Right atrium auricular region (tissue), 2 donors: ENCODE measurements around the gene GFOD2. TPM values are rescaled to one million over a fixed set of nuclear protein-coding genes. Genes with fewer than 3 reads are reported as not detected.

Experiments used
- DNase-seq: peaks from one replicate; pipeline ENCODE4 v3.0.0-alpha.2; 2019; ENCODE audit warnings: low spot score
- H3K27ac ChIP-seq, 2 donors: fragments of 200-600 bp; sonication (generic); 1 replicate in 1 of 2; 2 replicates in 1 of 2; pipeline ENCODE4 v1.5.1; 2016 to 2019
- H3K27me3 ChIP-seq, 2 donors: fragments of 200-600 bp; sonication (generic); one replicate each; pipeline versions ENCODE4 v1.5.1 to v1.6.0; 2017 to 2019
- H3K36me3 ChIP-seq: fragments of 200-600 bp; sonication (generic); one replicate; pipeline ENCODE4 v1.5.1; 2016
- H3K4me1 ChIP-seq, 2 donors: fragments of 200-600 bp; sonication (generic); one replicate each; pipeline versions ENCODE4 v1.5.1 to v1.6.0; 2017 to 2019
- H3K4me3 ChIP-seq, 2 donors: fragments of 200-600 bp; sonication (generic); 1 replicate in 1 of 2; 2 replicates in 1 of 2; pipeline ENCODE4 v1.5.1; 2017 to 2019; ENCODE audit warnings: mild to moderate bottlenecking in 1 of 2, moderate library complexity in 1 of 2
- H3K9me3 ChIP-seq, 2 donors: fragments of 200-600 bp; sonication (generic); one replicate each; pipeline ENCODE4 v1.5.1; 2019
- total RNA-seq, 2 donors: library from RNA; depleted of rRNA; stranded (reverse); fragments of >200 nt; gene quantifications; one replicate each; pipeline ENCODE4 v1.1.0, GENCODE V29; 2016
- TF ChIP-seq, protein P1 (sequence below), 2 donors: fragments of 200-600 bp; sonication (generic); IDR thresholded peaks; one replicate each; pipeline ENCODE4 v1.5.1; 2019; ENCODE audit warnings: antibody characterized with exemption in 2 of 2

Gene GFOD2, protein sequence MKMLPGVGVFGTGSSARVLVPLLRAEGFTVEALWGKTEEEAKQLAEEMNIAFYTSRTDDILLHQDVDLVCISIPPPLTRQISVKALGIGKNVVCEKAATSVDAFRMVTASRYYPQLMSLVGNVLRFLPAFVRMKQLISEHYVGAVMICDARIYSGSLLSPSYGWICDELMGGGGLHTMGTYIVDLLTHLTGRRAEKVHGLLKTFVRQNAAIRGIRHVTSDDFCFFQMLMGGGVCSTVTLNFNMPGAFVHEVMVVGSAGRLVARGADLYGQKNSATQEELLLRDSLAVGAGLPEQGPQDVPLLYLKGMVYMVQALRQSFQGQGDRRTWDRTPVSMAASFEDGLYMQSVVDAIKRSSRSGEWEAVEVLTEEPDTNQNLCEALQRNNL
- total RNA-seq, result 1 to 10 TPM; 7.1 to 9.2 TPM

DNA sequence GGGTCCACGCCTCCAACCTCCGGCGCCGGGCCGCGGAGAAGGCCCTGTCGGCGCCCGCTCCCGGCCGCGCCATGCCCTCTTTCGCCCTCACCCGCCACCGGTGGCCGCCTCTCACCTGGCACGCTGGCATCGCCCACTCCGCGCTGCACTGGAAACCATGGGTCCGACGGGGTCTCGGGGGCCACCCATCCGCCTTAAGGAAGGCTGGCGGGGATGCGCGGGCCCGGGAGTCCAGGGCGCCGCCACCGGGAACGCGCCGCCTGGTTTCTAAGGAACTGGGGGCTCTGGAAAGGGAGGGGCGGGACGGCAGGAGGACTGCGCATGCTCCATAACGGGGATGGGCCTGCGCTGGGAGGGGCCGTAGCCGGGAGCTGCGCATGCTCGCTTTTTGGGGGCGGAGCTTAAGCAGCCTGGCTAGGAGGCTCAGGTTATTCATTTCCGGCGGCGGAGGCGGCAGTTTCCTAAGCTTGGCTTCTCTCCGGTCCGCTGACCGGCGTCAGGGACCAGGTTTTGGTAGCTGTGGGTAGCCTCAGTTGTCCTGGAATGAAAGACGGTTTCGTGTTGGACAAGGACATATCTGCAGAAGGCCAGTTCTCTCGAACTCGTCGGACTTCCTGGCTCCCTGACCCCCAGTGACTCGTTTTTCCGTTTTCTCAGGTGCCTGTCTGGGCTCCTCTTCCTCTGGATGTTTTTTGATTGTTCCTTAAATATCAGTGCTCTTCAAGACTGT, at the start of gene GFOD2:
Gene GFOD2, minus strand, starts transcription at position 269 of the 730 bp plus-strand sequence. CDS start 33,601 bp downstream, outside the sequence.
- peaks cover 0 to 27% of the 10 kb centered on the region in 2 donors for H3K4me1 ChIP-seq
- no peaks in the 10 kb centered on the region for H3K27me3 ChIP-seq
- H3K4me3 ChIP-seq, result peak within 1 kb of the TSS; percentile 85 to 90
- DNase-seq, result peak; percentile 94
- H3K36me3 ChIP-seq, result peaks cover under 1% of the 10 kb centered on the region
- TF ChIP-seq, protein P1, sequence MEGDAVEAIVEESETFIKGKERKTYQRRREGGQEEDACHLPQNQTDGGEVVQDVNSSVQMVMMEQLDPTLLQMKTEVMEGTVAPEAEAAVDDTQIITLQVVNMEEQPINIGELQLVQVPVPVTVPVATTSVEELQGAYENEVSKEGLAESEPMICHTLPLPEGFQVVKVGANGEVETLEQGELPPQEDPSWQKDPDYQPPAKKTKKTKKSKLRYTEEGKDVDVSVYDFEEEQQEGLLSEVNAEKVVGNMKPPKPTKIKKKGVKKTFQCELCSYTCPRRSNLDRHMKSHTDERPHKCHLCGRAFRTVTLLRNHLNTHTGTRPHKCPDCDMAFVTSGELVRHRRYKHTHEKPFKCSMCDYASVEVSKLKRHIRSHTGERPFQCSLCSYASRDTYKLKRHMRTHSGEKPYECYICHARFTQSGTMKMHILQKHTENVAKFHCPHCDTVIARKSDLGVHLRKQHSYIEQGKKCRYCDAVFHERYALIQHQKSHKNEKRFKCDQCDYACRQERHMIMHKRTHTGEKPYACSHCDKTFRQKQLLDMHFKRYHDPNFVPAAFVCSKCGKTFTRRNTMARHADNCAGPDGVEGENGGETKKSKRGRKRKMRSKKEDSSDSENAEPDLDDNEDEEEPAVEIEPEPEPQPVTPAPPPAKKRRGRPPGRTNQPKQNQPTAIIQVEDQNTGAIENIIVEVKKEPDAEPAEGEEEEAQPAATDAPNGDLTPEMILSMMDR (IDR thresholded peaks at IDR 0.05), result no peak
- H3K9me3 ChIP-seq, result no peaks in the 10 kb centered on the region
- peak within 1 kb of the TSS; percentile 84 to 94 for H3K27ac ChIP-seq

DNA sequence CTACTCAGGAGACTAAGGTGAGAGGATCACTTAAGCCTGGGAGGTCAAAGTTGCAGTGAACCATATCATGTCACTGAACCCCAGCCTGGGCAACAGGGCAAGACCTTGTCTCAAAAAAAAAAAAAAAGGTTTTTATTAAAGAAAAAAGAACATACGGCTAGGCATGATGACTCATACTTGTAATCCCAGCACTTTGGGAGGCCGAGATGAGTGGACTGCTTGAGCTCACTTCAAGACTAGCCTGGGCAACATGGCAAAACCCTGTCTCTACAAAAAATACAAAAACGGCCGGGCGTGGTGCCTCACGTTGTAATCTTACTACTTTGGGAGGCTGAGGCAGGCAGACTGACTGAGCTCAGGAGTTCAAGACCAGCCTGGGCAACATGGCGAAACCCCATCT, 48.8 kb upstream of the GFOD2 start:
- peaks cover 19% of the 10 kb centered on the region for H3K36me3 ChIP-seq
- H3K9me3 ChIP-seq, result no peaks in the 10 kb centered on the region
- DNase-seq, result no peak
- H3K4me3 ChIP-seq, result no peak overlapping the region
- no peaks in the 10 kb centered on the region for H3K27me3 ChIP-seq
- TF ChIP-seq, protein P1 (IDR thresholded peaks at IDR 0.05), result no peak
- no peak overlapping the region for H3K27ac ChIP-seq
- H3K4me1 ChIP-seq, result peaks cover 0 to 5% of the 10 kb centered on the region in 2 donors

DNA sequence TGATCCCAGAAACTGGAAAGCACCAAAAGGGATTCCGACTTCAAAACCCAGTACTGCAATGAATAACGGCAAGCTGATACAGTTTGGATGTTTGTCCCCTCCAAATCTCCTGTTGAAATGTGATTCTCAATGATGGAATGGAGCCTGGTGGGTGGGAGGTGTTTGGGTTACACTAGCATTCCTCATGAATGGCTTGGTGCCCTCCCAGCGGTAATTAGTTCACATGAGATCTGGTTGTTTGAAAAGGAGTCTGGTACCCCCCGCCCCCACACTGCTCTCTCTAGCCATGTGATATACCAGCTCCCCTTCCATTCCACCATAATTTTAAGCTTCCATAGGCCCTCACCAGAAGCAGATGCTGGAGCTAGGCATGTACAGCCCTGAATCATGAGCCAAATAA, 47.2 kb upstream of the GFOD2 start:
- no peaks in the 10 kb centered on the region for H3K27me3 ChIP-seq
- H3K27ac ChIP-seq, result no peak overlapping the region
- peaks cover 16% of the 10 kb centered on the region for H3K36me3 ChIP-seq
- no peak overlapping the region for H3K4me3 ChIP-seq
- no peaks in the 10 kb centered on the region for H3K4me1 ChIP-seq
- no peaks in the 10 kb centered on the region for H3K9me3 ChIP-seq
- no peak for DNase-seq
- TF ChIP-seq, protein P1 (IDR thresholded peaks at IDR 0.05), result no peak

DNA sequence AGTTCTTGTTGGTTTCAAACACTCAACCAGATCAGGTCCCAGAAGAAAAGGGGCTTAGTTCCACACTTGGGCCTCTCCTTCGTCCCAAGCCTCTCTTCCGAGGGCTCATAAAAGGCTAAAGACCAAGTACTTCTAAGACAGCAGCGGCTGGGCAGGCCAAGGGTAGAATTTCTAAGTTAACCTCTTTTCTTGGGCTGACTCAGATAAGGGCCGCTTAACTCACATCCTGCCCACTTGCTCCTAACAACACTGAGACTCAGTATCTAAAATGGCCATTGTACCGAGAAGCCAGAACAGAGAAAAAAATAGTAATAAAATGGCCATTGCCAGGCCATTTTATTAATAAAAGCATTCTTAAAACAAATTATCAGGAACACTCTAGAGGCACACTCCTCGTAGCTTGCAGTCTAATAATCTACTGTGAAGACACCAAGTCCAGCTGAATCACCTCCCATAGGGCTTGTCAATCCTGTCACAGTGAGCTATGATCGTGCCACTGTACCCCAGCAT, 45.1 kb upstream of the GFOD2 start:
- no peaks in the 10 kb centered on the region for H3K27me3 ChIP-seq

DNA sequence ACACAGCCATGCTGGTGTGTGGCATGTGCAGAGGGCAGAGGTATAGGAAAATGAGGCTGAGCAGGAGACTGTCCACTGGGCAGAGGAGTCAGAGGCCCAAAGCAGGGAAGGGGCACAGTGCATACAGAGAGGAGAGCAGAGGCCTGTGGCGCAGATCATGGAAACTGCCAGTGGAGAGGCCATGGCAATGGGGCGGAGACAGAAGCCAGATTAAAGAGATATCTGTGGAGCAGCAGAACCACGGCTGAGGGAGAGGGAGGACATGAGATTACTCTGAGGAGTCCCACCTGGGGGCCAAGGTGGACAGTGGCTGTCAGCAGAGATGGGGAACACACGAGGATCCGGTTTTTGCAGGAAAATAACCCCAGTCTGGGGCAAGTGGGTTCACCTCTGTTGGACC, 44.0 kb upstream of the GFOD2 start:
- Histone ChIP-seq H3K9me3 (no peaks in the 10 kb centered on the region), H3K27ac (no peak overlapping the region), H3K4me3 (no peak overlapping the region), H3K4me1 (peaks cover 0 to 4% of the 10 kb centered on the region in 2 donors), H3K27me3 (no peaks in the 10 kb centered on the region), H3K36me3 (peaks cover 5% of the 10 kb centered on the region)
- no peak for DNase-seq
- TF ChIP-seq, protein P1 (IDR thresholded peaks at IDR 0.05), result no peak

More for the DNA sequence above, 45.1 kb upstream of the GFOD2 start:
- no peak overlapping the region for H3K4me3 ChIP-seq
- no peaks in the 10 kb centered on the region for H3K9me3 ChIP-seq
- H3K4me1 ChIP-seq, result peaks cover 0 to 4% of the 10 kb centered on the region in 2 donors
- no peak for DNase-seq
- H3K36me3 ChIP-seq, result peaks cover 5% of the 10 kb centered on the region
- TF ChIP-seq, protein P1 (IDR thresholded peaks at IDR 0.05), result no peak
- H3K27ac ChIP-seq, result no peak overlapping the region
